Measurements from ENCODE around the gene ASXL1.
"Not testable (repeated sequence)": the region's sequence is repeated elsewhere in the genome, so short reads cannot be mapped to it uniquely, and the experiment has no call there.

The ASXL1 gene

DNA sequence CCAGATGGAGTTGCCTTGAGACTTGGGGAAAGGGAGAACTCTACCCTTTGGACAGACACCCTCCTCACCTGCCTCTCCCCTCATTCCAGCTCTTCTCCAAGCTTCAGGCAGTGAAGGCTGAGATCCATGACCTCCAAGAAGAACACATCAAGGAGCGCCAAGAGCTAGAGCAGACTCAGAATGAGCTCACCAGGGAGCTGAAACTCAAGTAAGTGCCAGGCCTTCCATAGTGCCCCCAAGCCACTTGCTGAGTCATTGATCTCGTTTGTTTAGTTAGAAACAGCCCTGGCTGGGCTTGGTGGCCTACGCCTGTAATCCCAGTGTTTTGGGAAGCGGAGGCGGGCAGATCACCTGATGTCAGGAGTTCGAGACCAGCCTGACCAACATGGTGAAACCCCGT, 41.5 kb upstream of the ASXL1 start:
- H3K4me3 ChIP-seq (ENCODE audit: low read depth, low read length): no peak overlapping the region
- no peak for DNase-seq
- TF ChIP-seq, protein P1, sequence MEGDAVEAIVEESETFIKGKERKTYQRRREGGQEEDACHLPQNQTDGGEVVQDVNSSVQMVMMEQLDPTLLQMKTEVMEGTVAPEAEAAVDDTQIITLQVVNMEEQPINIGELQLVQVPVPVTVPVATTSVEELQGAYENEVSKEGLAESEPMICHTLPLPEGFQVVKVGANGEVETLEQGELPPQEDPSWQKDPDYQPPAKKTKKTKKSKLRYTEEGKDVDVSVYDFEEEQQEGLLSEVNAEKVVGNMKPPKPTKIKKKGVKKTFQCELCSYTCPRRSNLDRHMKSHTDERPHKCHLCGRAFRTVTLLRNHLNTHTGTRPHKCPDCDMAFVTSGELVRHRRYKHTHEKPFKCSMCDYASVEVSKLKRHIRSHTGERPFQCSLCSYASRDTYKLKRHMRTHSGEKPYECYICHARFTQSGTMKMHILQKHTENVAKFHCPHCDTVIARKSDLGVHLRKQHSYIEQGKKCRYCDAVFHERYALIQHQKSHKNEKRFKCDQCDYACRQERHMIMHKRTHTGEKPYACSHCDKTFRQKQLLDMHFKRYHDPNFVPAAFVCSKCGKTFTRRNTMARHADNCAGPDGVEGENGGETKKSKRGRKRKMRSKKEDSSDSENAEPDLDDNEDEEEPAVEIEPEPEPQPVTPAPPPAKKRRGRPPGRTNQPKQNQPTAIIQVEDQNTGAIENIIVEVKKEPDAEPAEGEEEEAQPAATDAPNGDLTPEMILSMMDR (IDR thresholded peaks at IDR 0.05; ENCODE audit: low read depth, low read length): no peak

DNA sequence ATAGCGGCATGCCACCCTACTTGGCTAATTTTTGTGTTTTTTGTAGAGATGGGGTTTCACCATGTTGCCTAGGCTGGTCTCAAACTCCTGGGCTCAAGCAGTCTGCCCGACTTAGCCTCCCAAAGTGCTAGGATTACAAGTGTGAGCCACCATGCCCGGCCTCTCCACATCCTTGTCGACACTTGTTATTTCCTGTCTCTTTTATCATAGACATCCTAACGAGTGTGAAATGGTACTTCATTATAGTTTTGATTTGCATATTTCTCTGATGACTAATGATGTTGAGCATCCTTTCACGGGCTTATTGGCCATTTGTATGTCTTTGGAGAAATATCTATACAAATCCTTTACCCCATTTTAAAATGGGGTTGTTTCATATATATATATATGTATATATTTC, 39.0 kb upstream of the ASXL1 start:
- Histone ChIP-seq H3K27ac (no peak overlapping the region), H3K9me3 (ENCODE audit: severe bottlenecking) (no peaks in the 10 kb centered on the region), H3K36me3 (peaks cover 18% of the 10 kb centered on the region), H3K27me3 (ENCODE audit: insufficient read depth, low read depth, severe bottlenecking) (no peaks in the 10 kb centered on the region), H3K4me3 (ENCODE audit: low read depth, low read length) (no peak overlapping the region)
- TF ChIP-seq, protein P1 (IDR thresholded peaks at IDR 0.05; ENCODE audit: low read depth, low read length): no peak
- no peak for DNase-seq

More for the DNA sequence above, 41.5 kb upstream of the ASXL1 start:
- Histone ChIP-seq H3K27me3 (ENCODE audit: insufficient read depth, low read depth, severe bottlenecking) (no peaks in the 10 kb centered on the region), H3K27ac (no peak overlapping the region), H3K9me3 (ENCODE audit: severe bottlenecking) (no peaks in the 10 kb centered on the region), H3K36me3 (peaks cover 15% of the 10 kb centered on the region)

GRCh38 chr20:32320305-32320704, 37.8 kb upstream of the ASXL1 start:
- DNase-seq: no peak
- H3K9me3 ChIP-seq (ENCODE audit: severe bottlenecking): no peaks in the 10 kb centered on the region
- H3K27me3 ChIP-seq (ENCODE audit: insufficient read depth, low read depth, severe bottlenecking): no peaks in the 10 kb centered on the region
- H3K4me3 ChIP-seq (ENCODE audit: low read depth, low read length): no peak overlapping the region
- H3K27ac ChIP-seq: no peak overlapping the region
- TF ChIP-seq, protein P1 (IDR thresholded peaks at IDR 0.05; ENCODE audit: low read depth, low read length): no peak
- peaks cover 18% of the 10 kb centered on the region for H3K36me3 ChIP-seq

GRCh38 chr20:32321390-32321789, 36.7 kb upstream of the ASXL1 start:
- no peaks in the 10 kb centered on the region for H3K27me3 ChIP-seq (ENCODE audit: insufficient read depth, low read depth, severe bottlenecking)
- H3K9me3 ChIP-seq (ENCODE audit: severe bottlenecking): no peaks in the 10 kb centered on the region
- H3K27ac ChIP-seq: no peak overlapping the region

DNA sequence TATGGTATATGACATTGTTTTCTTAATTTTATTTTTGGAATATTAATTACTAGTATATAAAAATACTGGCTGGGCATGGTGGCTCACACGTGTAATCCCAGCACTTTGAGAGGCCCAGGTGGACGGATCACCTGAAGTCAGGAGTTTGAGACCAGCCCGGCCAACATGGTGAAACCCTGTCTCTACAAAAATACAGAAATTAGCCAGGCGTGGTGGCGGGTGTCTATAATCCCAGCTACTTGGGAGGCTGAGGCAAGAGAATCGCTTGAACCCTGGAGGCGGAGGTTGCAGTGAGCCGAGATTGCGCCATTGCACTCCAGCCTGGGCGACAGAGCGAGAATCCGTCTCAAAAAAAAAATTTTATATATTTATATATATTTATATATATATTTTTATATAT, 35.9 kb upstream of the ASXL1 start:
- H3K27me3 ChIP-seq (ENCODE audit: insufficient read depth, low read depth, severe bottlenecking); DNase-seq; H3K27ac ChIP-seq; H3K4me3 ChIP-seq (ENCODE audit: low read depth, low read length); H3K9me3 ChIP-seq (ENCODE audit: severe bottlenecking): not testable (repeated sequence)
- H3K36me3 ChIP-seq: peaks cover 10% of the 10 kb centered on the region

More at GRCh38 chr20:32321390-32321789, 36.7 kb upstream of the ASXL1 start:
- TF ChIP-seq, protein P1 (IDR thresholded peaks at IDR 0.05; ENCODE audit: low read depth, low read length): no peak
- no peak for DNase-seq
- Histone ChIP-seq H3K36me3 (peaks cover 18% of the 10 kb centered on the region), H3K4me3 (ENCODE audit: low read depth, low read length) (no peak overlapping the region)

DNA sequence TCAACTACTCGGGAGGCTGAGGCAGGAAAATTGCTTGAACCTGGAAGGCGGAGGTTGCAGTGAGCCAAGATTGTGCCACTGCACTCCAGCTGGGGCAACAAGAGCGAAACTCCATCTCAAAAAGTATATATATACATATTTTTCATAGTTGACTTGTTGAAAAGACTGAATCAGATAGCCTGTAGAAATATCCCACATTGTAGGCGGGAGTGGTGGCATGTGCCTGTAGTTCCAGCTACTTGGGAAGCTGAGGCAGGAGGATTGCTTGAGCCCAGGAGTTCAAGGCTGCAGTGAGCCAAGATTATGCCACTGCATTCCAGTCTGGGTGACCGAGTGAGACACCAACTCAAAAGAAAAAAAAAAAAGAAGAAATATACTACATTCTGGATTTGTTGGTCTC, 34.4 kb upstream of the ASXL1 start:
- not testable (repeated sequence) for DNase-seq; H3K27ac ChIP-seq; H3K9me3 ChIP-seq (ENCODE audit: severe bottlenecking); H3K4me3 ChIP-seq (ENCODE audit: low read depth, low read length); H3K27me3 ChIP-seq (ENCODE audit: insufficient read depth, low read depth, severe bottlenecking)
- H3K36me3 ChIP-seq: peaks cover 12% of the 10 kb centered on the region

- DNase-seq: no peak
- Histone ChIP-seq H3K36me3 (peaks cover 20% of the 10 kb centered on the region), H3K4me3 (ENCODE audit: low read depth, low read length) (no peak overlapping the region), H3K27ac (no peak overlapping the region), H3K27me3 (ENCODE audit: insufficient read depth, low read depth, severe bottlenecking) (no peaks in the 10 kb centered on the region), H3K9me3 (ENCODE audit: severe bottlenecking) (no peaks in the 10 kb centered on the region)
- TF ChIP-seq, protein P1 (IDR thresholded peaks at IDR 0.05; ENCODE audit: low read depth, low read length): no peak
Observed at GRCh38 chr20:32325706-32326503, 32.2 kb upstream of the ASXL1 start.

All from WERI-Rb-1 (cell line).